Type B pancreatic cell (in vitro differentiated cells): ENCODE data around the gene NUMB. TPM values are rescaled to one million over a fixed set of nuclear protein-coding genes. Genes with fewer than 3 reads are reported as not detected.

Experiments used
- DNase-seq: peaks from one replicate; pipeline ENCODE4 v3.0.0; 2021; ENCODE audit warnings: mixed read lengths; ENCODE audit not compliant: unreplicated experiment; ENCODE audit errors: extremely low spot score
- H3K27ac Mint-ChIP-seq: 2 replicates; pipeline ENCODE4 v1.8.0; 2021; ENCODE audit warnings: mild to moderate bottlenecking, mixed read lengths
- H3K27me3 Mint-ChIP-seq: 2 replicates; pipeline ENCODE4 v1.8.0; 2021; ENCODE audit warnings: mixed read lengths
- H3K36me3 Mint-ChIP-seq: 2 replicates; pipeline ENCODE4 v1.8.0; 2021; ENCODE audit warnings: mixed read lengths
- H3K4me1 Mint-ChIP-seq: one replicate; pipeline ENCODE4 v1.8.0; 2021; ENCODE audit warnings: mixed read lengths; ENCODE audit not compliant: unreplicated experiment
- H3K4me3 Mint-ChIP-seq: 2 replicates; pipeline ENCODE4 v1.8.0; 2021; ENCODE audit warnings: mild to moderate bottlenecking, mixed read lengths
- H3K9me3 Mint-ChIP-seq: 2 replicates; pipeline ENCODE4 v1.8.0; 2021; ENCODE audit warnings: mixed read lengths
- CTCF ChIP-seq: fragments of 200-600 bp; sonication (generic); conservative IDR thresholded peaks from 2 replicates; pipeline ENCODE4 v1.5.0; 2021; ENCODE audit warnings: antibody characterized with exemption, mild to moderate bottlenecking
- total RNA-seq: library from RNA; stranded (reverse); gene quantifications from 2 replicates; pipeline ENCODE4 v1.2.1, GENCODE V29; 2021; ENCODE audit warnings: low replicate concordance

NUMB gene
- total RNA-seq, 1 donor from 2014 or later: 64.5 TPM

DNA sequence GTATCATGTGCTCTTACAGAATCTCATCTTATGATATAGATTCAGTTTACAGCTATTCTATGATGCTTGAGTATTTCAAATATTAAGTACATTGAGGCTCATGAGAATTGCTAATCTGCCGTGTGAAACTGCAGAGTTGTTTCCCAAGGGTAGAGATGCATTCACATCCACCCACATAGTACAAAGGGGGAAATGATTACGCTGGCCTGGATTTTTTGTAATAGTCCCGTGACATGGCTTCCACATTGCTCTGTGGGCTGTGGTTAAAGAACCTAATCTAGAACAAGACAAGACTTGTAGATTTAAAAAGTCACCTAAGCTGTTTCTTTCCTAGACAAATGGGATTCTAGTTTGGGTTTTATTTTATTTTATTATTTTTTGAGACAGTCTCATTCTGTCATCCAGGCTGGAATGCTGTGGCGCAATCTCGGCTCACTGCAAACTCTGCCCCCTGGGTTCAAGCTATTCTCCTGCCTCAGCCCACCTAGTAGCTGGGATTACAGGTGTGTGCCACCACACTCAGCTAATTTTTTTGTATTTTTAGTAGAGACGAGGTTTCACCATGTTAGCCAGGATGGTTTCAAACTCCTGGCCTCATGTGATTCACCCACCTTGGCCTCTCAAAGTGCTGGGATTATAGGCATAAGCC, 19.4 kb upstream of the NUMB start:
- no peak for DNase-seq
- peaks cover 7% of the 10 kb centered on the region for H3K4me1 Mint-ChIP-seq
- H3K36me3 Mint-ChIP-seq: no peaks in the 10 kb centered on the region
- no peak overlapping the region for H3K4me3 Mint-ChIP-seq
- H3K27ac Mint-ChIP-seq: no peak overlapping the region
- no peaks in the 10 kb centered on the region for H3K27me3 Mint-ChIP-seq
- no peak for TF ChIP-seq CTCF
- no peaks in the 10 kb centered on the region for H3K9me3 Mint-ChIP-seq

- no peak overlapping the region for H3K27ac Mint-ChIP-seq
- TF ChIP-seq CTCF: no peak
- no peak overlapping the region for H3K4me3 Mint-ChIP-seq
- peaks cover 7% of the 10 kb centered on the region for H3K4me1 Mint-ChIP-seq
- H3K36me3 Mint-ChIP-seq: no peaks in the 10 kb centered on the region
- no peaks in the 10 kb centered on the region for H3K9me3 Mint-ChIP-seq
- no peak for DNase-seq
- H3K27me3 Mint-ChIP-seq: no peaks in the 10 kb centered on the region
Observed at GRCh38 chr14:73476451-73476931, 18.1 kb upstream of the NUMB start.

DNA sequence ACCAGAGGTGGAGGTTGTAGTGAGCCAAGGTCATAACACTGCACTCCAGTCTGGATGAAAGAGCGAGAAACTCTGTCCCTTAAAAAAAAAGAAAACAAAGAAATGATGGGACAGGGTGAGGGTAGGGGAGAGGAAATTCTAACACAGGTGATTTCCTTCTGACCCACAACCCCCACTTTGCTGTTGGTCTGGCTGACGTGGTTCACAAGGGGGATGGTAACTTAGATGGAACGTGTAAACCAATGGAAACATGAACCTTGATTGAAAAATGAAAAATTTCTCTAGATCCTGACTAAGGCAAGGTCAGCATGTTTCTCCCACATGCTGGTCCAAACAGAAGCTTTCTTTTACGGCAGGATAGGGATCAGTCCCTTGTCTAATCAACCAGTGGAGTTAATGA, 16.6 kb upstream of the NUMB start:
- TF ChIP-seq CTCF: no peak
- Mint-ChIP-seq H3K27me3 (no peaks in the 10 kb centered on the region), H3K4me1 (peaks cover 7% of the 10 kb centered on the region), H3K4me3 (no peak overlapping the region), H3K9me3 (no peaks in the 10 kb centered on the region), H3K36me3 (no peaks in the 10 kb centered on the region), H3K27ac (no peak overlapping the region)
- DNase-seq: no peak

GRCh38 chr14:73472185-73473114, 14.1 kb upstream of the NUMB start:
- no peak for DNase-seq

More at GRCh38 chr14:73472185-73473114, 14.1 kb upstream of the NUMB start:
- TF ChIP-seq CTCF: peak; percentile 87
- H3K27ac Mint-ChIP-seq: no peak overlapping the region
- H3K4me1 Mint-ChIP-seq: peaks cover 7% of the 10 kb centered on the region
- no peak overlapping the region for H3K4me3 Mint-ChIP-seq
- no peaks in the 10 kb centered on the region for H3K9me3 Mint-ChIP-seq
- no peaks in the 10 kb centered on the region for H3K36me3 Mint-ChIP-seq
- H3K27me3 Mint-ChIP-seq: no peaks in the 10 kb centered on the region
